ENCODE measurements around the gene CARM1.
A peak's percentile ranks its signal among the peaks of the same experiment; 100 is the strongest.
"Not testable (repeated sequence)": the region's sequence is repeated elsewhere in the genome, so short reads cannot be mapped to it uniquely, and the experiment has no call there.

CARM1 gene

GRCh38 chr19:10935371-10936059, 64.2 kb downstream of the CARM1 start:
- DNase-seq (ENCODE audit: insufficient read length, low spot score) = no peak
- FAIRE-seq = no peak
- TF ChIP-seq POLR2A (IDR thresholded peaks at IDR 0.05; ENCODE audit: low read depth, low read length) = no peak

- no peak for DNase-seq (ENCODE audit: insufficient read length, low spot score)
- no peak for TF ChIP-seq POLR2A (IDR thresholded peaks at IDR 0.05; ENCODE audit: low read depth, low read length)
- no peak for FAIRE-seq
These were observed 65.3 kb downstream of the CARM1 start for GRCh38 chr19:10936661-10937084.

- FAIRE-seq = not testable (repeated sequence)
These were observed 70.3 kb downstream of the CARM1 start for GRCh38 chr19:10941649-10942048.

GRCh38 chr19:10943412-10943811, 72.1 kb downstream of the CARM1 start:
- not testable (repeated sequence) for FAIRE-seq; DNase-seq (ENCODE audit: insufficient read length, low spot score)

More at GRCh38 chr19:10941649-10942048, 70.3 kb downstream of the CARM1 start:
- DNase-seq (ENCODE audit: insufficient read length, low spot score) = not testable (repeated sequence)

- no peak for TF ChIP-seq POLR2A (IDR thresholded peaks at IDR 0.05; ENCODE audit: low read depth, low read length)
- no peak for DNase-seq (ENCODE audit: insufficient read length, low spot score)
- FAIRE-seq = no peak
These were observed 73.9 kb downstream of the CARM1 start for GRCh38 chr19:10945264-10945663.

- no peak for TF ChIP-seq POLR2A (IDR thresholded peaks at IDR 0.05; ENCODE audit: low read depth, low read length)
- no peak for FAIRE-seq
- no peak for DNase-seq (ENCODE audit: insufficient read length, low spot score)
These were observed 75.8 kb downstream of the CARM1 start for GRCh38 chr19:10946958-10947657.

- DNase-seq (ENCODE audit: insufficient read length, low spot score) (no peak), FAIRE-seq (no peak)
- no peak for TF ChIP-seq POLR2A (IDR thresholded peaks at IDR 0.05; ENCODE audit: low read depth, low read length)
These were observed 81.5 kb downstream of the CARM1 start for GRCh38 chr19:10952809-10953208.

GRCh38 chr19:10959277-10959968, 88.1 kb downstream of the CARM1 start:
- DNase-seq (ENCODE audit: insufficient read length, low spot score); FAIRE-seq: not testable (repeated sequence)

- peak; percentile 92 for TF ChIP-seq POLR2A (IDR thresholded peaks at IDR 0.05; ENCODE audit: low read depth, low read length)
- FAIRE-seq (no peak), DNase-seq (ENCODE audit: insufficient read length, low spot score) (peak; percentile 97)
These were observed 89.1 kb downstream of the CARM1 start, which contains the start of gene SMARCA4 for GRCh38 chr19:10960314-10961072. SMARCA4 (plus strand) TSS chr19:10961030; CDS start chr19:10984152, 23,122 bp downstream.

GRCh38 chr19:10961073-10961860, 89.9 kb downstream of the CARM1 start:
- no peak for DNase-seq (ENCODE audit: insufficient read length, low spot score)
- TF ChIP-seq POLR2A (IDR thresholded peaks at IDR 0.05; ENCODE audit: low read depth, low read length) = 0 out of 2 replicates have a peak, but pooled peaks have one; percentile 14
- FAIRE-seq = no peak

- FAIRE-seq (no peak), DNase-seq (ENCODE audit: insufficient read length, low spot score) (no peak)
- TF ChIP-seq POLR2A (IDR thresholded peaks at IDR 0.05; ENCODE audit: low read depth, low read length) = no peak
These were observed 91.5 kb downstream of the CARM1 start for GRCh38 chr19:10962863-10963262.

- no peak for TF ChIP-seq POLR2A (IDR thresholded peaks at IDR 0.05; ENCODE audit: low read depth, low read length)
- no peak for DNase-seq (ENCODE audit: insufficient read length, low spot score)
- FAIRE-seq = no peak
These were observed 92.5 kb downstream of the CARM1 start for GRCh38 chr19:10963865-10964264.

GRCh38 chr19:10964903-10965302, 93.5 kb downstream of the CARM1 start:
- TF ChIP-seq POLR2A (IDR thresholded peaks at IDR 0.05; ENCODE audit: low read depth, low read length) = no peak
- DNase-seq (ENCODE audit: insufficient read length, low spot score) (no peak), FAIRE-seq (no peak)

Measured in H54 (cell line).